KBM-7 (cell line): ENCODE results near the gene WDR91.

ENCODE experiments used
- DNase-seq: peaks from one replicate; pipeline ENCODE4 v3.0.0-alpha.2; 2015
- in situ Hi-C: fragments of 300-500 bp; cut with MboI; formaldehyde crosslinking; loops from 2 replicates; pipeline ENCODE4 v1.14.3; 2020; ENCODE audit warnings: low sequenced_read_pairs, low pct_unique_long_range_greater_than_20kb, mixed read lengths

The WDR91 gene

GRCh38 chr7:135154734-135155133 lies 56.6 kb downstream of the WDR91 start:
- DNase-seq, result no peak
- in situ Hi-C loops, result loop anchor here (25.0 kb wide), 1 partner anchor 167 kb away; the partner anchor contains the start of gene AGBL3

- in situ Hi-C loops, result loop anchor here (25.0 kb wide), 1 partner anchor 165 kb away; the partner anchor contains the start of gene AGBL3
- no peak for DNase-seq
These were observed 58.9 kb downstream of the WDR91 start for GRCh38 chr7:135152442-135152841.

GRCh38 chr7:135151533-135151932 lies 59.8 kb downstream of the WDR91 start:
- in situ Hi-C loops, result loop anchor here (25.0 kb wide), 1 partner anchor 164 kb away; the partner anchor contains the start of gene AGBL3
- DNase-seq, result peak; percentile 15

- peak; percentile 27 for DNase-seq
- in situ Hi-C loops, result loop anchor here (25.0 kb wide), 1 partner anchor 164 kb away; the partner anchor contains the start of gene AGBL3
These were observed 60.2 kb downstream of the WDR91 start for GRCh38 chr7:135151132-135151531.

- in situ Hi-C loops, result loop anchor here (25.0 kb wide), 1 partner anchor 163 kb away; the partner anchor contains the start of gene AGBL3
- DNase-seq, result no peak
These were observed 61.1 kb downstream of the WDR91 start for GRCh38 chr7:135150072-135150782.

- peak; percentile 52 for DNase-seq
- in situ Hi-C loops, result no loop called here
These were observed 63.2 kb downstream of the WDR91 start, which contains the start of gene TMEM140 for GRCh38 chr7:135147899-135148721. Gene TMEM140 (plus strand): TSS chr7:135148072. CDS start chr7:135164442, 16,370 bp downstream.

- peak; percentile 47 for DNase-seq
- in situ Hi-C loops, result no loop called here
These were observed 63.9 kb downstream of the WDR91 start for GRCh38 chr7:135147341-135147898.

GRCh38 chr7:135143885-135144668 lies 67.2 kb downstream of the WDR91 start:
- in situ Hi-C loops, result no loop called here
- DNase-seq, result no peak
